HG02588 (cell line): Measurements from ENCODE around the gene WNT2B.

Source experiments
- ATAC-seq: cut with Tn5 transposase; IDR thresholded peaks from one replicate; pipeline ENCODE4 v1.9.1; 2021; ENCODE audit warnings: mild to moderate bottlenecking, moderate library complexity; ENCODE audit not compliant: unreplicated experiment

Gene WNT2B

GRCh38 chr1:112524986-112525385 lies 16.2 kb downstream of the WNT2B start:
- no peak for ATAC-seq

GRCh38 chr1:112527266-112528010 lies 18.7 kb downstream of the WNT2B start:
- no peak for ATAC-seq

GRCh38 chr1:112528076-112528475 lies 19.3 kb downstream of the WNT2B start:
- no peak for ATAC-seq

GRCh38 chr1:112529301-112529700 lies 20.5 kb downstream of the WNT2B start:
- no peak for ATAC-seq

- no peak for ATAC-seq
Observed at GRCh38 chr1:112530832-112531231, 22.1 kb downstream of the WNT2B start.

GRCh38 chr1:112532064-112532463 lies 23.3 kb downstream of the WNT2B start:
- no peak for ATAC-seq

DNA sequence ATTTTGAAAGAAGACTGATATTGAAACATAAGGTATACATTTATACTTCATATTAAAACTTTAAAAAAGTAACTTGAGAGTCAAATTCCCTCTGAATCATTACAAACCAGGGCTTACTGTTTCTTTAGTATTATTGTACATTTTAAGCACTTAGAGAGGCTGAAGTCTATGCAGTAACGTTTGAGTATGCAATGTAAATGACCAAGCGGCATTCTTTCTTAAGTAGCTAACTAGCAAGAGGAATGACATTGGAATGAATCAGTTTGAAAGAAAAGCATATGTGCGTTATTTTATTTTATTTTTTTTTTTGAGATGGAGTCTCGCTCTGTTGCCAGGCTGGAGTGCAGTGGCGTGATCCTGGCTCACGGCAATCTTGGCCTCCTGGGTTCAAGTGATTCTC lies 24.3 kb downstream of the WNT2B start:
- no peak for ATAC-seq

- ATAC-seq, result no peak
Observed at GRCh38 chr1:112536561-112536960, 27.8 kb downstream of the WNT2B start.

- ATAC-seq, result no peak
Observed at GRCh38 chr1:112537456-112537855, 28.7 kb downstream of the WNT2B start.

- no peak for ATAC-seq
Observed at GRCh38 chr1:112538883-112539282, 30.1 kb downstream of the WNT2B start.

DNA sequence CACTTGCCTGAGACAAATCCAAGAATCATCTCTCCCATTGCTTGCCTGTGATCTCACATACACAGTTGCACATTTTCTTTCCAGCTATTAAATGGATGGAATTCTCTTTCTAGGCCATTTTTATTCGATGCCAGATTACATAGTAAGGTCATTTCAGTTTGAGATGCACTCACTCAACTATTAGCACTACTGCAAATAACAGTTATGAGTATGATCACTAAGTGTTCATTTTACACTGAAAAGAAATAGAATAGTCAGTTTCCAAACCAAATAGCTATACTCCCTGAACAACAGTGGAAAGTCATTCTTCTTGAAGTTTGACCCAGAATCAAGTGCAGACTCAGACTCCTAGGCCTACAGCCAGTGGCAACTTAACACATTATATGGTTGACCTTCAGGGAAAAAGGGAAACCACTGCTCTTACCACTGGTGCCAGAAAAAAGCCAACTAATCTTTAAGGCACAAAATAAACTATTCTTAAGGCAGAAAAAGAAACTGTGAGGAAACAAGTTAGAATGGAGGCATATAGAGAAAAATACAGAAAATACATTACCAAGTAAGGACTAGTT lies 31.5 kb downstream of the WNT2B start:
- ATAC-seq, result no peak

DNA sequence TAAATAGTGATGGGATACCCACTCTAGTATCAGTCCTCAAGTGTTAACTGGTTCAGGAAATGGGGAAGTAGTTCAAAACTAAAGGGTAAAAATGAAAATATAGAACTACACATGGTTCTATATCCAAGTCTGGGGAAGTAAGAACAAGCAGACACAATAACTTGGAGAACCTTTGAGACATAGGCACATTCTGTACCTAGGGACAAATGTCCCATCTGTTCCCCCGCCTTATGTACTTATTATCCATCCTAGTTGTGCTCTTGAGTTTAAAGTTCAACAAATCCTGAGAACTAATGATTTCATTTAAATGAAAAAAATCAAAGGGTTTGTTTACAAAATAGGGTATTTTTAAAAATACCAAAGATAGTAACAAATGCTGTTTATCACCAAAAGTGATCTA lies 32.5 kb downstream of the WNT2B start:
- ATAC-seq, result no peak

DNA sequence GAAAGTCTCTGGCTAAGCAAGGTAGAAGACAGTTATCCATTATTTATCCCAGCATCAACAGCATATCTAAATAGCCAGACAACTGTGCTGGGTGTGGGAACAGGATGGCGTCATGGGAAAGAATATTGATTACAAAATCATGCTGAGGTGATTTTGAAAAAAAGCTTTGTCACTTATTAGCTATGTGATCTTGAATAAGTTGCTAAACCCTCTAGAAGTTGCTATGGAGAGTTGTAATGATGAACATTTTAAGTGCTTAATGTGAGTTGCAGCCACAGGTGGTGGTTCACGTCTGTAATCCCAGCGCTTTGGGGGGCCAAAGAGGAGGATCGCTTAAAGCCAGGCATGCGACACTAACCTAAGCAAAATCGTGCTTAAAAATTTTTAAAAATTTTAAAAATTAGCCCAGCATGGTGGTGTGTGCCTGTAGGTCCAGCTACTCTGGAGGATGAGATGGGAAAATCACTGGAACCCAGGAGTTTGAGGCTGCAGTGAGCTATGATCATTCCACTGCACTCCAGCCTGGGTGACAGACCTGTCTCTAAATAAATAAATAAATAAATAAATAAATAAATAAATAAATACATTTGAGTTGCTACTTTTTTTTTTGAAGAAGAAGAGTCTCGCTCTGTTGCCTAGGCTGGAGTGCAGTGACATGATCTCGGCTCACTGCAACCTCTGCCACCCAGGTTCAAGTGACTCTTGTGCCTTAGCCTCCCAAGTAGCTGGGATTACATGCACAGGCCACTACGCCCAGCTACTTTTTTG lies 33.6 kb downstream of the WNT2B start:
- ATAC-seq, result no peak

GRCh38 chr1:112544011-112544688 lies 35.4 kb downstream of the WNT2B start:
- ATAC-seq, result no peak

DNA sequence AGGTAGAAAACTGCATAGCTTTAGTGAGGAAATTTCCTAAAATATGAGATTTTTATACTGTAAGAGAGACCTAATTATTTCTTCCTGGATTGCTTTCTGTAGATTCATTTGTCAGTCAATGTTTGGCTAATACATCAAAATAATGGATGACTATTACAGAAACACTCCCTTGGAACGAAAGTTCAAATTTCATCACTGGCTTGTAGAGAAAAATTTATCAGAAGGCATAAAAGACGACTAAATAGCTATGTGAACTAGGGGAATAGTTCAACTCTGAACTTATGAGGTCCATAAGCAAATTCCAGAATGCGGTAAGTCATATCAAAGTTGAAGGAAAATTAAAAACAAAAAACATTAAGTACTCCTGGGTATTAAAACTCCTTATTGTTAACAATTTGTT lies 36.0 kb downstream of the WNT2B start:
- ATAC-seq, result no peak

- ATAC-seq, result no peak
Observed at GRCh38 chr1:112546076-112546475, 37.3 kb downstream of the WNT2B start.

- ATAC-seq, result no peak
Observed at GRCh38 chr1:112548547-112548946, 39.8 kb downstream of the WNT2B start.

- no peak for ATAC-seq
Observed at GRCh38 chr1:112549590-112549989, 40.8 kb downstream of the WNT2B start.

DNA sequence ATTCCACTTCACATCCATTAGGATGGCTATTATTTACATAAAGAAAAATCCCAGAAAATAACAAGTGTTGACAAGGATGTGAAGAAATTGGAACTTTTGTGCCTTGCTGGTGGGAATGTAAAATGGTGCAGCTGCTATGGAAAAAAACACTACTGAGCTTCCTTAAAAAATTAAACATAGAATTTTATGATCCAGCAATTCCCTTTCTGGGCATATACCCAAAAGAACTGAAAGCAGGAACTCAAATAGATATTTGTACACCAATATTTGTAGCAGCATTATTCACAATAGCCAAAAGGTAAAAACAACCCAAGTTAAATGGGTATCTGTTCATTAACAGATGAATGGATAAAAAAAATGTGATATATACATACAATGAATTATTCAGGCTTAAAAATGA lies 45.6 kb downstream of the WNT2B start:
- no peak for ATAC-seq

DNA sequence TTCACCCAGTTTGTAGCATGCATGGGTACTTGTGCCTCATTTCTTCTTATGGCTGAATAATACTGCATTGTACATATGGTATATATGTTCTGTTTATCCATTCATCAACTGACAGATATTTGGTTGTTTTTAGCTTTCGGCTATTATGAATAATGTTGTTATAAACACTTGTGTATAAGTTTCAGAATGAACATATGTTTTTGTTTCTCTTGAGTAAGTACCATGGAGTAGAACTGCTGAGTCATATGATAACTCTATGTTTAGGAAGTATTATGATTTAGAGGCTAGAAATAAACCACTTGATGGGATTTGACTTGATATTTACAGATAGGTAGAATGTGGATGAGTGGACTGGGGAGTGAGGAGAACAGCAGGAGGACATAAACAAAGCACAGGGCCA lies 48.6 kb downstream of the WNT2B start:
- ATAC-seq, result no peak

- ATAC-seq, result no peak
Observed at GRCh38 chr1:112558634-112559033, 49.9 kb downstream of the WNT2B start.

DNA sequence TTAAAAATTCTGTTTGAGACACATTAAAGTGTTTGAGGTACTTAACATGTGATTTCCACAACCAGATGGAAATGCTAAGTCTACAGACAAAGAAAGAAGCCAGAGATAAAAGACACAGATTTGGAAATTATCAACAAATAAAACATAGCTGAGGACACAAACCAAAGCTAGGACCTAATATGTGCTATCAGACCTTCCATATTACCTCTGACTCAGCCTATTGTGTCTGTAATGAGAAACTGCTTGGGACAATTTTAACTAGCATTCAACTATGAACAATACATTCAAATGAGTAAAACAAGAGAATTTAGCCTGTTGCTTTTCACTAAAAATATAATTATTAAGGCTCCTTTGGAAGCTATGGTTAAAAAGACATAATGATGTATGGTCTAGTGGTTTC lies 54.6 kb downstream of the WNT2B start:
- ATAC-seq, result no peak
